RWPE2 (cell line): ENCODE results near the gene ATP6V1G2.

Experiments used
- ATAC-seq: fragments of 200-7000 bp; cut with Tn5 transposase; 3 replicates; pipeline ENCODE4 v1.9.1; 2021; ENCODE audit warnings: low read depth
- DNase-seq: peaks from one replicate; pipeline ENCODE4 v3.0.0-alpha.2; 2020; ENCODE audit warnings: low spot score
- H3K27ac ChIP-seq: fragments of 450-650 bp; 2 replicates; pipeline ENCODE4 v1.5.1; 2017; ENCODE audit warnings: mild to moderate bottlenecking; ENCODE audit not compliant: poor library complexity, severe bottlenecking
- H3K27me3 ChIP-seq: fragments of 250-450 bp; sonication (Bioruptor Pico); 2 replicates; pipeline ENCODE4 v1.5.1; 2021; ENCODE audit warnings: mild to moderate bottlenecking, moderate library complexity; ENCODE audit not compliant: insufficient read depth, poor library complexity, severe bottlenecking
- H3K36me3 ChIP-seq: fragments of 250-450 bp; sonication (Bioruptor Pico); 2 replicates; pipeline ENCODE4 v1.5.1; 2020; ENCODE audit warnings: low read depth, mild to moderate bottlenecking, moderate library complexity
- H3K4me1 ChIP-seq: fragments of 250-450 bp; sonication (Bioruptor Pico); 2 replicates; pipeline ENCODE4 v1.5.1; 2021; ENCODE audit warnings: mild to moderate bottlenecking, moderate library complexity; ENCODE audit not compliant: insufficient read depth, poor library complexity, severe bottlenecking
- H3K4me3 ChIP-seq: fragments of 250-450 bp; sonication (Bioruptor Pico); 2 replicates; pipeline ENCODE4 v1.5.1; 2021; ENCODE audit warnings: mild to moderate bottlenecking, moderate library complexity; ENCODE audit not compliant: severe bottlenecking
- H3K9me3 ChIP-seq: fragments of 250-450 bp; sonication (Bioruptor Pico); 2 replicates; pipeline ENCODE4 v1.5.1; 2021; ENCODE audit warnings: mild to moderate bottlenecking, moderate library complexity; ENCODE audit not compliant: severe bottlenecking
- CTCF ChIP-seq: fragments of 450-650 bp; IDR thresholded peaks from one replicate; pipeline ENCODE4 v1.5.1; 2017; ENCODE audit warnings: mild to moderate bottlenecking, moderate library complexity; ENCODE audit not compliant: poor library complexity, severe bottlenecking

Gene ATP6V1G2

DNA sequence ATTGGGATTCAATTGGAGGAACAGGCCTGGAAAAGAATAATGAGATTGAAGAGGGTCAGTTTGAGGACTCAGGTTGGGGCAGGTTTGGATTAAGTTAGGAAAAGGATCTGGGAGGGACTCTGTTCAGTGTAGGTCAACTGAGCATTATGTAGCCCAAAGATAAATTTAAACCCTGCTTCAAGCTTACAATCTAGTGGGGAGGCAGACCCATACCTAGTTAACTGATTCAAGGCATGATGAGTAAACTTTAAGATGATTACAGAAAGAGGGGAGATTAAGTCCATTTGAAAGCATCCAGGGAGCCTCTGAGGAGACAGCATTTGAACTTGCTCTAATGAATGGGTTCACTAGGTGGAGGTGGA, 14.3 kb upstream of the ATP6V1G2 start:
- peaks cover 27% of the 10 kb centered on the region for H3K4me1 ChIP-seq
- peaks cover 42% of the 10 kb centered on the region for H3K36me3 ChIP-seq
- no peaks in the 10 kb centered on the region for H3K9me3 ChIP-seq
- DNase-seq (no peak), ATAC-seq (no peak)
- H3K4me3 ChIP-seq, result no peak overlapping the region
- TF ChIP-seq CTCF, result no peak
- no peaks in the 10 kb centered on the region for H3K27me3 ChIP-seq
- peak overlapping the region; percentile 72 for H3K27ac ChIP-seq

DNA sequence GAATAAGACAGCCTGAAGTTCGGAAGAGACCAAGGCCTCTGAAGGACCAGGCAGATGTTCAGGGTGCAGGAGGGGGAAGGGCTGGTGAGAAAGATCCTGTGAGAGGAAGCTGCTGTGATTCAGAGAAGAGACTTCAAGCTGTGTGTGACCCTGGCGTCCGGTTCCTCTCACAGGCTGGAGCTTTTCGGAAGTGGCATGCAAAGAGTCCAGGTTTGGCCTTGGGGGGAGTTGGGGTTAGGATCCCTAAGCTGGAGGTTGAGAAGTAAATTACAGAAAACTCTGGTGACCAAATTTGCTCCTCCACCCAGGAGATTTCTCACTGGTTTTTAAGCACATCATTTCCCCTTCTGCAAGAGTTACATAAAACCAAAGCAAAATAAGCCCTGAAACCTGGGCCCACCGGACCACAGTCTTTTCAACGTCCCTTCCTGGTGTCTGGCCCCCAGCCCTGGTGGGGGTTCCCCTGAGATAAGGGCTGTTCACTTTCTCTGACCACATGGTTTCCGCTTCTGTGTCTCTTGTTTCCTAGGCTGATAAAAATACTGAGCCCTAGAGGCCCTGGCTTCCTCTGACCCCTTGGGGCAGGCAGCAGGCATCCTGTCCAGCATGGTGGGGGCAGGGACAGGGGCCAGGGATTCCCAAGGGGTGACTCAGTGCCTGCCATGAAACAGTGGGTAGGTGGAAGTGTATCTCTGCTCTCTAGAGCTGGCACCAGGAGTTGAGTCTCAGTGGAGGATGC, 13.7 kb upstream of the ATP6V1G2 start:
- TF ChIP-seq CTCF, result no peak
- Histone ChIP-seq H3K9me3 (no peaks in the 10 kb centered on the region), H3K4me1 (peaks cover 27% of the 10 kb centered on the region), H3K27me3 (no peaks in the 10 kb centered on the region), H3K27ac (peak overlapping the region; percentile 72), H3K36me3 (peaks cover 43% of the 10 kb centered on the region), H3K4me3 (no peak overlapping the region)
- DNase-seq (peak; percentile 78), ATAC-seq (peak; percentile 90)

DNA sequence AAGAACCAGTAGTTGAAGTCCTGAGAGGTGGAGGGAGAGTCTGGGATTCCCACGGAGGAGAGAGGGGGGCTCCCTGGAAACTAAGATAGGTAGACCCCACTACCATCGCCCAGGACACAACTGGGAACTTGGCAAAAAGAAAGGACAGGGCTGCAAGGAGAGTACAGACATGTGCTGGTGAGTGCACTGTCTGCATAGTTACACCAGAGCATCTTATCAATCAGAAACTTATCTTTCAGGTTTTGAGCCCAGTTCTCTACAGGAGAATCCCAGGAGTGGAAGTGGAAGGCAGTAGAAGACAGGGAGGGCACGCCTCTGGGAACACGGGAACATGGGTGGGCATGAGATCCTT, 13.2 kb upstream of the ATP6V1G2 start:
- no peak overlapping the region for H3K4me3 ChIP-seq
- ATAC-seq, result no peak

DNA sequence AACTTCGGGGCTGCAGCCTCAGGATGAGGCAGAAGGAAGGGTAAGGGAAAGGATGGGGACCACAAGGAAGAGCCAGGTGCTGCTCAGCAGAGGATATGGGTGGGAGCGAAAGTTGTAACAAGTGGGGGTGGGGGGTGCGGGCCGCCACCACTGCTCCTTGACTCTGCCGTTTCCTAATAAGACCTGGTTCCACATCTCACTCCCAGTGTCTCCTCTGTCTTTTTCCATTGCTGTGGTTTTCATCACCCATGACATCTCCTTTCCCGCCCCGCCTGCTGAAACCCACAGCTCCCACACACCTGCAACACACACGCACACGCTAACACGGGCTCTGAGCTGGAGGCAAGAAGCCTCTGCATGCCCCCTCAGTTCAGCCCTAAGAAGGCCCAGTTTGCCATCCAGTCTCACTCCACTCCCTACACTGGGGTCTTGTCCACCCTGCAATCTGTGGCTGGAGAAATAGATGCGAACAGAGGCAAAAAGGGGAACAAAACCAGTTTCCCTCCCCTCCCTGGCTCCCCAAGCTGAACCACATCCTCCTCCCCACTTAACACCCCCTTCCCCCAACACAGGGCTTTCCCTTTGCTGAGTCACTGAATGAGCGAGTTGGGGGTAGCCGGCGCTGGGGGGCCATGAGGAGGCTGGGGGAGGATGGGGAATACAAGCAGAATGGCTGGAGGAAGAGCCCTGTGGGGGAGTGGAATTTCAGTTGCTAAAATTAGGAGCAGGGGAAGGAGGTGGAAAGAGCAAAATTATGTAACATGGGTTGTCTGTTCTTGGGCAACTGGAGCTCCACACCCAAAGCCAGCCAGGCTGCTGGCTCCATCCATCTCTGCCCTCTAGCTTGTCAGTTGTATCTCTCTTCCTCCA, 12.5 kb upstream of the ATP6V1G2 start:
- Histone ChIP-seq H3K27ac (peak overlapping the region; percentile 72), H3K4me1 (peaks cover 27% of the 10 kb centered on the region), H3K4me3 (no peak overlapping the region), H3K9me3 (no peaks in the 10 kb centered on the region), H3K36me3 (peaks cover 54% of the 10 kb centered on the region), H3K27me3 (no peaks in the 10 kb centered on the region)
- DNase-seq (no peak), ATAC-seq (no peak)
- no peak for TF ChIP-seq CTCF

More for the DNA sequence above, 13.2 kb upstream of the ATP6V1G2 start:
- H3K27ac ChIP-seq, result peak overlapping the region; percentile 72
- peaks cover 27% of the 10 kb centered on the region for H3K4me1 ChIP-seq
- H3K27me3 ChIP-seq, result no peaks in the 10 kb centered on the region
- H3K9me3 ChIP-seq, result no peaks in the 10 kb centered on the region
- TF ChIP-seq CTCF, result no peak
- DNase-seq, result no peak
- peaks cover 49% of the 10 kb centered on the region for H3K36me3 ChIP-seq

DNA sequence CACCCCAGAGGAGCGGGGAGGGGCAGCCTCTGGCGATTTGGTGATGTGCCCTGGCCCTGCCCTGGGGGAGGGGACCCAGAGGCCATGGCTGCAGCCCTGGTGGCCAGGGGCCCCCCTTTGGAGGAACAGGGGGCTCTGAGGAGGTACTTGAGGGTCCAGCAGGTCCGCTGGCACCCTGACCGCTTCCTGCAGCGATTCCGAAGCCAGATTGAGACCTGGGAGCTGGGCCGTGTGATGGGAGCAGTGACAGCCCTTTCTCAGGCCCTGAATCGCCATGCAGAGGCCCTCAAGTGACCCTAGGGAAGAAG, 11.9 kb upstream of the ATP6V1G2 start:
- DNase-seq (no peak), ATAC-seq (no peak)
- H3K27me3 ChIP-seq, result no peaks in the 10 kb centered on the region
- H3K4me3 ChIP-seq, result no peak overlapping the region
- H3K9me3 ChIP-seq, result no peaks in the 10 kb centered on the region
- H3K4me1 ChIP-seq, result peaks cover 24% of the 10 kb centered on the region
- TF ChIP-seq CTCF, result no peak
- no peak overlapping the region for H3K27ac ChIP-seq
- H3K36me3 ChIP-seq, result peaks cover 60% of the 10 kb centered on the region
